ENCODE measurements around the gene NPHS1. TPM values are rescaled to one million over a fixed set of nuclear protein-coding genes. Genes with fewer than 3 reads are reported as not detected.

The NPHS1 gene
- polyA plus RNA-seq, 1 donor from 2014 or later: 0.05 TPM

DNA sequence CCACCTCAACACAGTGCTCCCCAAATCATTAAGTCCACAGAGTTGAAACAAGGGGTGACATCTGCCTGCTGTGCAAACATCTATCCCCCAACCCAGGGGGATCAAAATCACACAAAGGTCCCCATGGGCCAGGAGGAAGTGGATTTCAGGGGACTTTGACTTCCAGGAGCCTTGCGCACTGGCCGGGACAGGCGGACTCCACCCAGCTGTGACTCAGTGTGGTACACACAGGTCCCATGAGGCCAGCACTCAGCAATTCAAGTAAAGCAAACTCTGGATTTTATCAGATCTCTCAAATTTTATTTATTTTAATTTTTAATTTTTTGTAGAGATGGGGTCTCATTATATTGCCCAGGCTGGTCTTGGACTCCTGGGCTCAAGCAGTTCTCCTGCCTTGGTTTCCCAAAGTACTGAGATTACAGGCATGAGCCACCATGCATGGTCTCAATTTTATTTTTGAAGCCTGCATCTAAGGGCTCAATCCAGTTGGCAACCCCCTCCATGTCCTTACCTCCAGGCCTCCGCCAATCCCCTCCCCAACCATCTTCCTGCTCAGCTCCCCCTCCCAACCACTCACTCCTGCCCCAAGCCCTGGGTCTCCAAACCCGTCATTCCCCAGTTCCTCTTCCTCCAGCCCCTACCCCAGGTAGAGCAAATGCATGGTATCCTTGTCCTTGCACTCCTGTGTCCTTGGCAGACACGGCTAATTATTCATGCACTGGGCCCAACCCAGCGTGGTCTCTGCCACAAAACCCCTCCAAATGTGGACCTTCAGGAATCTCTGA is 58.7 kb downstream of the NPHS1 start:
- Histone ChIP-seq H3K79me2 (replicated peaks; ENCODE audit: insufficient read depth, low read length) (no peaks in the 10 kb centered on the region), H3K27ac (ENCODE audit: low read length) (no peak overlapping the region), H3K9me3 (ENCODE audit: low read length) (no peaks in the 10 kb centered on the region), H3F3A (ENCODE audit: insufficient read depth, low read length, poor library complexity, severe bottlenecking) (no peaks in the 10 kb centered on the region), H3K4me3 (ENCODE audit: low read length) (no peak overlapping the region), H3K9ac (ENCODE audit: low read length) (no peak overlapping the region), H3K4me2 (ENCODE audit: low read length) (no peak overlapping the region), H2AFZ (ENCODE audit: low read depth, low read length) (no peak overlapping the region), H3K36me3 (ENCODE audit: insufficient read depth, low read length) (no peaks in the 10 kb centered on the region), H4K20me1 (ENCODE audit: insufficient read depth) (no peaks in the 10 kb centered on the region), H3K9me2 (ENCODE audit: insufficient read depth, low read length) (no peaks in the 10 kb centered on the region), H3K27me3 (ENCODE audit: insufficient read depth, low read depth, low read length) (peaks cover 19% of the 10 kb centered on the region)
- TF ChIP-seq EP300 (conservative IDR thresholded peaks at IDR 0.05; ENCODE audit: poor library complexity, severe bottlenecking) (no peak), MXI1 (conservative IDR thresholded peaks at IDR 0.05; ENCODE audit: poor library complexity, severe bottlenecking) (no peak), RAD21 (conservative IDR thresholded peaks at IDR 0.05) (no peak), POLR2AphosphoS5 (IDR thresholded peaks at IDR 0.05) (no peak), EZH2 (IDR thresholded peaks at IDR 0.05; ENCODE audit: borderline replicate concordance, insufficient read depth, low read length, poor library complexity, severe bottlenecking) (no peak), SMC3 (conservative IDR thresholded peaks at IDR 0.05; ENCODE audit: poor library complexity) (no peak), TAF1 (IDR thresholded peaks at IDR 0.05; ENCODE audit: low read depth) (no peak), REST (IDR thresholded peaks at IDR 0.05; ENCODE audit: borderline replicate concordance) (no peak)
- TF ChIP-seq, protein P1, sequence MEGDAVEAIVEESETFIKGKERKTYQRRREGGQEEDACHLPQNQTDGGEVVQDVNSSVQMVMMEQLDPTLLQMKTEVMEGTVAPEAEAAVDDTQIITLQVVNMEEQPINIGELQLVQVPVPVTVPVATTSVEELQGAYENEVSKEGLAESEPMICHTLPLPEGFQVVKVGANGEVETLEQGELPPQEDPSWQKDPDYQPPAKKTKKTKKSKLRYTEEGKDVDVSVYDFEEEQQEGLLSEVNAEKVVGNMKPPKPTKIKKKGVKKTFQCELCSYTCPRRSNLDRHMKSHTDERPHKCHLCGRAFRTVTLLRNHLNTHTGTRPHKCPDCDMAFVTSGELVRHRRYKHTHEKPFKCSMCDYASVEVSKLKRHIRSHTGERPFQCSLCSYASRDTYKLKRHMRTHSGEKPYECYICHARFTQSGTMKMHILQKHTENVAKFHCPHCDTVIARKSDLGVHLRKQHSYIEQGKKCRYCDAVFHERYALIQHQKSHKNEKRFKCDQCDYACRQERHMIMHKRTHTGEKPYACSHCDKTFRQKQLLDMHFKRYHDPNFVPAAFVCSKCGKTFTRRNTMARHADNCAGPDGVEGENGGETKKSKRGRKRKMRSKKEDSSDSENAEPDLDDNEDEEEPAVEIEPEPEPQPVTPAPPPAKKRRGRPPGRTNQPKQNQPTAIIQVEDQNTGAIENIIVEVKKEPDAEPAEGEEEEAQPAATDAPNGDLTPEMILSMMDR (IDR thresholded peaks at IDR 0.05; ENCODE audit: poor library complexity, severe bottlenecking): no peak

GRCh38 chr19:35792888-35793287 is 59.4 kb downstream of the NPHS1 start:
- Histone ChIP-seq H3K9ac (ENCODE audit: low read length) (no peak overlapping the region), H3K4me2 (ENCODE audit: low read length) (no peak overlapping the region), H3K9me2 (ENCODE audit: insufficient read depth, low read length) (no peaks in the 10 kb centered on the region), H3K79me2 (replicated peaks; ENCODE audit: insufficient read depth, low read length) (no peaks in the 10 kb centered on the region), H3K36me3 (ENCODE audit: insufficient read depth, low read length) (no peaks in the 10 kb centered on the region), H3K27ac (ENCODE audit: low read length) (no peak overlapping the region), H3K4me3 (ENCODE audit: low read length) (no peak overlapping the region), H3K9me3 (ENCODE audit: low read length) (no peaks in the 10 kb centered on the region), H4K20me1 (ENCODE audit: insufficient read depth) (no peaks in the 10 kb centered on the region), H3F3A (ENCODE audit: insufficient read depth, low read length, poor library complexity, severe bottlenecking) (no peaks in the 10 kb centered on the region), H3K27me3 (ENCODE audit: insufficient read depth, low read depth, low read length) (peaks cover 19% of the 10 kb centered on the region), H2AFZ (ENCODE audit: low read depth, low read length) (no peak overlapping the region)
- TF ChIP-seq EP300 (conservative IDR thresholded peaks at IDR 0.05; ENCODE audit: poor library complexity, severe bottlenecking) (no peak), TAF1 (IDR thresholded peaks at IDR 0.05; ENCODE audit: low read depth) (no peak), EZH2 (IDR thresholded peaks at IDR 0.05; ENCODE audit: borderline replicate concordance, insufficient read depth, low read length, poor library complexity, severe bottlenecking) (no peak), RAD21 (conservative IDR thresholded peaks at IDR 0.05) (no peak), SMC3 (conservative IDR thresholded peaks at IDR 0.05; ENCODE audit: poor library complexity) (no peak), POLR2AphosphoS5 (IDR thresholded peaks at IDR 0.05) (no peak), REST (IDR thresholded peaks at IDR 0.05; ENCODE audit: borderline replicate concordance) (no peak), MXI1 (conservative IDR thresholded peaks at IDR 0.05; ENCODE audit: poor library complexity, severe bottlenecking) (no peak)
- TF ChIP-seq, protein P1 (IDR thresholded peaks at IDR 0.05; ENCODE audit: poor library complexity, severe bottlenecking): no peak

All from neural cell (in vitro differentiated cells).